Activated T-helper 2 cell treated with anti-CD3 and anti-CD28 coated beads, Interferon-gamma antibody, Interleukin-2, Interleukin-4, amounts not matched to agents 10 μg/mL and 5 μg/mL and 100 μg/mL, durations not matched to agents 14 hours and 24 hours and 36 hours (primary cell): Measurements from ENCODE around the gene C10orf120. TPM values are rescaled to one million over a fixed set of nuclear protein-coding genes. Genes with fewer than 3 reads are reported as not detected.

ENCODE experiments used
- DNase-seq: peaks from one replicate; pipeline ENCODE4 v3.0.0; 2021; ENCODE audit warnings: low spot score
- H3K27ac Mint-ChIP-seq: one replicate; pipeline ENCODE4 v1.8.0; 2021; ENCODE audit warnings: mixed read lengths
- H3K27me3 Mint-ChIP-seq: one replicate; pipeline ENCODE4 v1.8.0; 2021; ENCODE audit warnings: low read depth, mixed read lengths
- H3K36me3 Mint-ChIP-seq: one replicate; pipeline ENCODE4 v1.8.0; 2021; ENCODE audit warnings: low read depth, mixed read lengths
- H3K4me1 Mint-ChIP-seq: one replicate; pipeline ENCODE4 v1.8.0; 2021; ENCODE audit warnings: low read depth, mixed read lengths
- H3K4me3 Mint-ChIP-seq: one replicate; pipeline ENCODE4 v1.8.0; 2021; ENCODE audit warnings: low read depth, mild to moderate bottlenecking, moderate library complexity, mixed read lengths
- H3K9me3 Mint-ChIP-seq: one replicate; pipeline ENCODE4 v1.8.0; 2021; ENCODE audit warnings: mixed read lengths
- intact Hi-C: fragments of 100-400 bp; cut with micrococcal nuclease; formaldehyde crosslinking; loops from one replicate; pipeline ENCODE4 v1.15.1; 2023
- total RNA-seq: library from RNA; stranded (reverse); gene quantifications from 2 replicates; pipeline ENCODE4 v1.2.3, GENCODE V29; 2022

C10orf120 gene
- total RNA-seq, 1 donor from 2014 or later = not detected

- H3K27me3 Mint-ChIP-seq = peaks cover 4% of the 10 kb centered on the region
- H3K4me3 Mint-ChIP-seq = no peak overlapping the region
- H3K36me3 Mint-ChIP-seq = no peaks in the 10 kb centered on the region
- no peaks in the 10 kb centered on the region for H3K4me1 Mint-ChIP-seq
- H3K9me3 Mint-ChIP-seq = no peaks in the 10 kb centered on the region
- intact Hi-C loops = no loop called here
- no peak for DNase-seq
- H3K27ac Mint-ChIP-seq = no peak overlapping the region
These were observed 33.7 kb downstream of the C10orf120 start for GRCh38 chr10:122665946-122666345.

- no peak for DNase-seq
- intact Hi-C loops = no loop called here
- peaks cover 4% of the 10 kb centered on the region for H3K27me3 Mint-ChIP-seq
- H3K36me3 Mint-ChIP-seq = no peaks in the 10 kb centered on the region
- no peaks in the 10 kb centered on the region for H3K4me1 Mint-ChIP-seq
- H3K9me3 Mint-ChIP-seq = no peaks in the 10 kb centered on the region
- H3K27ac Mint-ChIP-seq = no peak overlapping the region
- no peak overlapping the region for H3K4me3 Mint-ChIP-seq
These were observed 34.3 kb downstream of the C10orf120 start for GRCh38 chr10:122665329-122665860.

- intact Hi-C loops = no loop called here
These were observed 35.1 kb downstream of the C10orf120 start for GRCh38 chr10:122664501-122664900.

GRCh38 chr10:122663516-122664130 is 36.0 kb downstream of the C10orf120 start:
- DNase-seq = no peak
- no peaks in the 10 kb centered on the region for H3K4me1 Mint-ChIP-seq
- H3K9me3 Mint-ChIP-seq = no peaks in the 10 kb centered on the region
- peaks cover 4% of the 10 kb centered on the region for H3K27me3 Mint-ChIP-seq
- H3K4me3 Mint-ChIP-seq = no peak overlapping the region
- intact Hi-C loops = no loop called here
- H3K27ac Mint-ChIP-seq = no peak overlapping the region
- H3K36me3 Mint-ChIP-seq = no peaks in the 10 kb centered on the region

More at GRCh38 chr10:122664501-122664900, 35.1 kb downstream of the C10orf120 start:
- Mint-ChIP-seq H3K27ac (no peak overlapping the region), H3K4me1 (no peaks in the 10 kb centered on the region), H3K27me3 (peaks cover 4% of the 10 kb centered on the region), H3K9me3 (no peaks in the 10 kb centered on the region), H3K36me3 (no peaks in the 10 kb centered on the region), H3K4me3 (no peak overlapping the region)
- no peak for DNase-seq

GRCh38 chr10:122662231-122662630 is 37.4 kb downstream of the C10orf120 start:
- no peaks in the 10 kb centered on the region for H3K4me1 Mint-ChIP-seq
- no peaks in the 10 kb centered on the region for H3K9me3 Mint-ChIP-seq
- intact Hi-C loops = no loop called here
- H3K4me3 Mint-ChIP-seq = no peak overlapping the region
- no peak for DNase-seq
- peaks cover 3% of the 10 kb centered on the region for H3K27me3 Mint-ChIP-seq
- H3K36me3 Mint-ChIP-seq = no peaks in the 10 kb centered on the region
- no peak overlapping the region for H3K27ac Mint-ChIP-seq

- H3K27me3 Mint-ChIP-seq = peaks cover 3% of the 10 kb centered on the region
- intact Hi-C loops = no loop called here
- H3K27ac Mint-ChIP-seq = no peak overlapping the region
- no peak overlapping the region for H3K4me3 Mint-ChIP-seq
- DNase-seq = no peak
- no peaks in the 10 kb centered on the region for H3K4me1 Mint-ChIP-seq
- H3K36me3 Mint-ChIP-seq = no peaks in the 10 kb centered on the region
- no peaks in the 10 kb centered on the region for H3K9me3 Mint-ChIP-seq
These were observed 39.0 kb downstream of the C10orf120 start for GRCh38 chr10:122660696-122661095.

GRCh38 chr10:122659651-122660050 is 40.0 kb downstream of the C10orf120 start:
- intact Hi-C loops = no loop called here
- Mint-ChIP-seq H3K4me1 (no peaks in the 10 kb centered on the region), H3K27ac (no peak overlapping the region), H3K9me3 (no peaks in the 10 kb centered on the region), H3K36me3 (no peaks in the 10 kb centered on the region), H3K4me3 (no peak overlapping the region), H3K27me3 (no peaks in the 10 kb centered on the region)
- DNase-seq = no peak

GRCh38 chr10:122659126-122659525 is 40.5 kb downstream of the C10orf120 start:
- Mint-ChIP-seq H3K4me3 (no peak overlapping the region), H3K27me3 (no peaks in the 10 kb centered on the region), H3K9me3 (no peaks in the 10 kb centered on the region), H3K36me3 (no peaks in the 10 kb centered on the region), H3K4me1 (no peaks in the 10 kb centered on the region), H3K27ac (no peak overlapping the region)
- intact Hi-C loops = no loop called here
- DNase-seq = no peak

GRCh38 chr10:122658356-122659049 is 41.1 kb downstream of the C10orf120 start:
- intact Hi-C loops = no loop called here
- H3K27ac Mint-ChIP-seq = no peak overlapping the region
- H3K36me3 Mint-ChIP-seq = no peaks in the 10 kb centered on the region
- peaks cover 2% of the 10 kb centered on the region for H3K27me3 Mint-ChIP-seq
- no peaks in the 10 kb centered on the region for H3K9me3 Mint-ChIP-seq
- H3K4me3 Mint-ChIP-seq = no peak overlapping the region
- no peak for DNase-seq
- H3K4me1 Mint-ChIP-seq = no peaks in the 10 kb centered on the region

- no peaks in the 10 kb centered on the region for H3K9me3 Mint-ChIP-seq
- intact Hi-C loops = no loop called here
- no peaks in the 10 kb centered on the region for H3K4me1 Mint-ChIP-seq
- H3K4me3 Mint-ChIP-seq = no peak overlapping the region
- peaks cover 9% of the 10 kb centered on the region for H3K27me3 Mint-ChIP-seq
- H3K27ac Mint-ChIP-seq = no peak overlapping the region
- no peaks in the 10 kb centered on the region for H3K36me3 Mint-ChIP-seq
- DNase-seq = no peak
These were observed 41.9 kb downstream of the C10orf120 start for GRCh38 chr10:122657729-122658128.

GRCh38 chr10:122657255-122657654 is 42.4 kb downstream of the C10orf120 start:
- Mint-ChIP-seq H3K27ac (no peak overlapping the region), H3K4me1 (no peaks in the 10 kb centered on the region), H3K27me3 (peaks cover 9% of the 10 kb centered on the region), H3K9me3 (no peaks in the 10 kb centered on the region), H3K36me3 (no peaks in the 10 kb centered on the region), H3K4me3 (no peak overlapping the region)
- intact Hi-C loops = no loop called here
- no peak for DNase-seq

- H3K4me1 Mint-ChIP-seq = no peaks in the 10 kb centered on the region
- no peaks in the 10 kb centered on the region for H3K36me3 Mint-ChIP-seq
- H3K4me3 Mint-ChIP-seq = no peak overlapping the region
- intact Hi-C loops = no loop called here
- no peak for DNase-seq
- no peak overlapping the region for H3K27ac Mint-ChIP-seq
- H3K9me3 Mint-ChIP-seq = no peaks in the 10 kb centered on the region
- H3K27me3 Mint-ChIP-seq = peaks cover 9% of the 10 kb centered on the region
These were observed 42.9 kb downstream of the C10orf120 start for GRCh38 chr10:122656741-122657140.

- H3K9me3 Mint-ChIP-seq = no peaks in the 10 kb centered on the region
- no peak overlapping the region for H3K4me3 Mint-ChIP-seq
- DNase-seq = no peak
- H3K4me1 Mint-ChIP-seq = no peaks in the 10 kb centered on the region
- no peak overlapping the region for H3K27ac Mint-ChIP-seq
- no peaks in the 10 kb centered on the region for H3K36me3 Mint-ChIP-seq
- intact Hi-C loops = no loop called here
- peaks cover 9% of the 10 kb centered on the region for H3K27me3 Mint-ChIP-seq
These were observed 43.3 kb downstream of the C10orf120 start for GRCh38 chr10:122656308-122656705.
